Right renal cortex interstitium (tissue), 3 donors: ENCODE results near the gene ENSA. TPM values are rescaled to one million over a fixed set of nuclear protein-coding genes. Genes with fewer than 3 reads are reported as not detected.
"Not testable (repeated sequence)": the region's sequence is repeated elsewhere in the genome, so short reads cannot be mapped to it uniquely, and the experiment has no call there.

Experiments
- DNase-seq, 3 donors: peaks; one replicate each; pipeline ENCODE4 v3.0.0-alpha.2; 2013; ENCODE audit warnings: low read depth in 3 of 3, low spot score in 2 of 3
- polyA plus RNA-seq, 3 donors: library from polyadenylated mRNA; unstranded; fragments of 120-200 nt; gene quantifications; one replicate each; pipeline ENCODE4 v1.2.1, GENCODE V29; 2013; ENCODE audit not compliant: insufficient read length in 3 of 3

The ENSA gene
- polyA plus RNA-seq, 3 donors, result 231 to 234 (median 231) TPM

- no peak for DNase-seq
Observed at GRCh38 chr1:150622303-150622975, 7.0 kb downstream of the ENSA start.

GRCh38 chr1:150621497-150622302, 7.7 kb downstream of the ENSA start:
- DNase-seq, result peak in 1 of 3 donors; percentile 29

DNA sequence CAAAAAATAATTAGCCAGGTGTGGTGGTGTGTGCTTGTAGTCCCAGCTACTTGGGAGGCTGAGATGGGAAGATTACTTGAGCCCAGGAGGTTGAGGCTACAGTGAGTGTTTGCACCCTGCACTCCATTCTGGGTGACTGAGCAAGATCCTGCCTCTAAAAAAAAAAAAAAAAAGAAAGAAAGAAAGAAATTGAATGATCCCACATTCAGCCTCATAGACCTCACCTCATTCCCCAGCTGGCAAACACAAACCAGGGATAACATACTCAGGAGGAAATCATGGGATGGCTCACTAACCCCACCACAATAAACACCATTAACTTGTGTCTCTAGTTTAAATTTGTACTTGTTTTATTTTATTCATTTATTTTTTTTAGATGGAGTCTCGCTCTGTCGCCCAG, 8.5 kb downstream of the ENSA start:
- no peak for DNase-seq

DNA sequence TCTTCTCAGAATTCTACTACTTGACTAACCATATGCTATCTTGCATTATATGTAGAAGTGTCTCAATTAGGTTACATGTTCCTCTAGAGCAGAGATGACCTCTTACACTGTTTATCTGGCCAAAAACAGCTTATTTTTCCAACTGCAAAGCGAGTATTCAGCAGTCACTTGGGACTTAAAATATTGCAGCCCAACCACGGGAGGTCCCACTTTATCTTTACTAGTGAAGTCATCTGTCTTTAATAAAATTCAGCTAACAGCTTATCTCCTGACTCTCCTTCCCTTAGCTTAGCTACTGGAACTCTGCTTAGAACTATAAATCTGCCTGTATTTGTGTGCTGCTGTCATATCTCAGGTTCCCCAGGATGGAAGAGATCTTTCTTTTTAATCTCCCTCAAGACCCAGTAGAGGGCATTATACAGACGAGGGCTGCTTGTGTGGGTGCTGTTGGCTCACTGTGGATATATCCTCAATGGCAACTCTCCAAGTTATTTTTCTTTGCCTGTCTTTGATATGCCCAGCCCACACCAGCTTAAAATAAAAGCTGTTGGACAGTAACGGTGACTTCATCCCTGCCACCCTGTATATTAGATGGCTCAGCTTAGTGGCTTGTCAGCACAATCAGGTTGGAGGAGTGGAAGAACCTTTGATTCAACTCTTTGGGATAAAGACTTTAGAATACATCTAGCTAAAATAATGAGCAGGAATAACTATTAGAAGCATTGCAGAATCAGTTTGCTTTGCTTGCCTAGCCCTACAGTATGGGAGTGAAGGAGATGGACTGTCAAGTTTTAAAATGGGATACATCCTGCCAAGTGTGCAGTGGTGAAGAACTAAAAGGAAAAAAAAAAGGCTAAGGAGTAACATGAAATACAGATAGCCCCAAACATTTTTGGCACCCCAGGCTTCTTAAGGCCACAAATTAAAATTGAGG, 9.6 kb downstream of the ENSA start:
- no peak for DNase-seq

DNA sequence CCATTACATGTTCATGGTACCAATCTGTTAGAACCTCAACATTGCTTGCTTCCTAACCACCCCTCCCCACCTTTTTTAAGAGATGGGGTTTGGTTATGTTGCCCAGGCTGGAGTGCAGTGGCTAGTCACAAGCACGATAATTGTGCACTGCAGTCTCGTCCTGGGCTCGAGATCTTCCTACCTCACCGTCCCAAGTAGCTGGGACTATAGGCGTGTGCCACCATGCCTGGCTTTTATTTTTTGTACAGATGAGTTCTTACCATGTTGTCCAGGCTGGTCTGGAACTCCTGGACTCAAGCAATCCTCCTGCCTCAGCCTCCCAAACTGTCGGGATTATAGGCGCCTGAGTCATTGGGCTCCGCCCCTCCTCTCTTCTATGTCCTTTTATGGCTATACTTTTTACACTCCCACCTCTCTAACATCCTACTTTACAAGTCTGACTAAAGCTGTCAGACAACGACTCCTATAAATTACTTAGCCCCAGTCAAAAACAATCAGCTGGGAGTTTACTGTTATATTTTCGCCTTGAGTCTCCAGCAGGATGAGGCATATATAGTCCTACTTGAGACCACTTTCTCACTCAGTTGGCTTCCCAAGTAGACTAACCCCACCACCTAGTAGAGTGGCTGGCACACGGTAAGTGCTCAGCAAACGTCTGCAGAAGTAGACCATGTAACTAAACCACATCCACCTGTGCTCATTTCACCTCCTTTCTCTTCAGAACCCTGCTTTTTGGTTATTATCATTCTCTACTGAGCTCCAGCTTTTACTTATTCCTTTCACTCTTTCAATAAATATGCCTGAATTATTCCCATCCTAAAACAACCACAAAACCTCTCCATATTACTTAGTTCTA, 13.8 kb downstream of the ENSA start:
- DNase-seq, result no peak

GRCh38 chr1:150613061-150613920, 16.1 kb downstream of the ENSA start:
- DNase-seq, result no peak

- no peak for DNase-seq
Observed at GRCh38 chr1:150612014-150612345, 17.4 kb downstream of the ENSA start.

DNA sequence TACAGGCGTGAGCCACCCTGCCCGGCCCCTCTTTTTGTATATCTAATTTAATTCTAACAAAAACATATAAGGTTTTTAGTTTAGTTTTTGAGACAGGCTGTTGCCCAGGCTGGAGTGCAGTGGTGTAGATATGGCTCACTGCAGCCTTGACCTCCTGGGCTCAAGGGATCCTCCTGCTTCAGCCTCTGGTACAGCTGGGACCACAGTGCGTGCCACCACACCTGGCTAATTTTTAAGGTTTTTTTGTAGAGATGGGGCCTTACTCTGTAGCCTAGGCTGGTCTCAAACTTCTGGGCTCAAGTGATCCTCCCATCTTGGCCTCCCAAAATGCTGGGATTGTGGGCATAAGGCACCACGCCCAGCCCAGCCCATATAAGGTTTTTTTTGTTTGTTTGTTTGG, 18.8 kb downstream of the ENSA start:
- DNase-seq, result no peak

DNA sequence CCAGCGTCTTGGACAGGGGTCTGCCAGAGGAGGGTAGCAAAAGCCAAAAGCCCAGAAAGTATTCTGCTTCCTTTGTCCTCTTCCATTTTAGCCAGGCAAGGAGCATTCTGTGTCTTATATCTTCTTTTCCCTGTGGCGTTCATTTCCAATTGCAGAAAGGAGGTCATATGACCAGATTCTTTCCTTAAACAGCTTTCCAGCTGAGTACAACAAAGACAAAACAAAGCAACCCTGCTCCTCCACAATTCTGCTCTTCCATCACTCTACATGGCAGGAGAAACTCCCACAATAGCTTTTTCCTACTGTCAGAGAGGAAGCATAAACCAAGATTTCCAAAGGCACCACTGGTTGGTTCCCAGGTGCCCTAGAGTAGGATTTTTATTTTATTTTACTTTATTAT, 19.7 kb downstream of the ENSA start:
- no peak for DNase-seq

DNA sequence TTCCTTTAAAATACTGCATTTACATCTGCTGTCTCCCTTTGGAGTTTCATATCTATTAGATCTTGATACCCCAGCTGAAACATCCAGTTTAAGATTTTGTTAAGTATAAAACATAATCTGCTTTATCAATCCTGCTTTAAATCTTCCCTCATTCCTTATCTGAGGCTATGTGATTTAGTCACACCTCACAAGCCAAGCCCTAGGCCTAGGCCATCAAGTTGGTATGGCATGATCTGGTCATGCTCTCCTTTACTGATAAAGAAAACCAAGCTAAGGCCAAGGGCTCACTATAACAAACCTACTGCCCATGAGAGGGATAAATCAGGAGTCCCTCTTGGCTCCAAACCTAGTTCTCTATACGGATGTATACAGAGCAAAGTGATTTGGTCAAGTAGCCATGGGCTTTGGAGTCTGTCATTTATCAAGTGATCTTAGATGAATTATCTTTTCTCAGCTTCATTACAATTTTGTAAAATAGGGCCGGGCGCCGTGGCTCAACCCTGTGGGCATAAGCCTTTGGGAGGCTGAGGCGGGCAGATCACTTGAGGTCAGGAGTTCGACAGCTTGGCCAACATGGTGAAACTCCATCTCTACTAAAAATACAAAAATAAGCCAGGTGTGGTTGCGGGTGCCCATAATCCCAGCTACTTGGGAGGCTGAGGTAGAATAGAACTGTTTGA, 22.8 kb downstream of the ENSA start:
- DNase-seq, result no peak

GRCh38 chr1:150605451-150605731, 24.0 kb downstream of the ENSA start:
- not testable (repeated sequence) for DNase-seq

DNA sequence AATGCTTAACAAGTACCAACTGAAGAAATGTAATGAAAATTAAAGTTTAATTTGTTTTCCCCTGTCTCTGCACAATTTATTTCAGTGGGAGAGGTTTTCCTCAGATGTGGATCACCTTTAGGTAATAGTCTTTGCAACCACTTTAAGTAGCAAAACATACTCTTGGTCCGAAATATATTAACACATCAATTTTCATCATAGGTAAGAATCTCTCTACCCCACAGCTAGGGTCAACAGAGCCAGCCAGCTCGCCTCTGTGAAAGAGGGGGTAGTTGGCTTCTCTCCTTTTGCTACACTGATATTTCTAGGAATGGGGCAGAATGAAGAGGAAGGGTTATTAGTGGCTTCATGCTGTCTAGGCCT, 25.2 kb downstream of the ENSA start:
- no peak for DNase-seq

- no peak for DNase-seq
Observed at GRCh38 chr1:150603711-150604110, 25.7 kb downstream of the ENSA start.

DNA sequence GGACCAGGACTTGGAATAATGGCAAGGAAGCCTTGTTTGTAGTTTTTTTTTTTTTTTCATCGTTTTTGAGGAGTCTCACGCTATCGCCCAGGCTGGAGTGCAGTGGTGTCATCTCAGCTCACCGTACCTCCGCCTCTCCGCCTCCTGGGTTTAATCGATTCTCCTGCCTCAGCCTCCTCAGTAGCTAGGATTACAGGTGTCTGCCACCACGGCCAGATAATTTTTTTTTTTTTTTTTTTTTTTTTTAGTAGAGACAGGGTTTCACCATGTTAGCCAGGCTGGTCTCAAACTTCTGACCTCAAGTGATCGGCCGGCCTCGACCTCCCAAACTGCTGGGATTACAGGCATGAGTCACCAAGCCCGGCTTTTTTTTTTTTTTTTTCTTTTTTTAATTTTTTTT, 27.0 kb downstream of the ENSA start:
- DNase-seq, result not testable (repeated sequence)

DNA sequence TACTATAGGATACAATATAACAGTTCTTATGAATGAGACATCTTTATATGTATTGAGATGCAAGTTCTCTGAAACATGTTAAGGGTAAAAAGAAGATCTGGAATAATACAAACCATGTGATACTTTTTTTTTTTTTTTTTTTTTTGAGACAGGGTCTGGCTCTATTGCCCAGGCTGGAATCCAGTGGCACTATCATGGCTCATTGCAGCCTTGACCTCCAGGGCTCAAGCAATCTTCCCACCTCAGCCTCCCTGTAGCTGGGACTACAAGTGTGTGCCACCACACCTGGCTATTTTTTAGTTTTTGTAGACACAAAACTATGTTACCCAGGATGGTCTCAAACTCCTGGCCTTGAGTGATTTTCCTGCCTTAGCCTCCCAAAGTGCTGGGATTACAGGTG, 27.9 kb downstream of the ENSA start:
- DNase-seq, result no peak

DNA sequence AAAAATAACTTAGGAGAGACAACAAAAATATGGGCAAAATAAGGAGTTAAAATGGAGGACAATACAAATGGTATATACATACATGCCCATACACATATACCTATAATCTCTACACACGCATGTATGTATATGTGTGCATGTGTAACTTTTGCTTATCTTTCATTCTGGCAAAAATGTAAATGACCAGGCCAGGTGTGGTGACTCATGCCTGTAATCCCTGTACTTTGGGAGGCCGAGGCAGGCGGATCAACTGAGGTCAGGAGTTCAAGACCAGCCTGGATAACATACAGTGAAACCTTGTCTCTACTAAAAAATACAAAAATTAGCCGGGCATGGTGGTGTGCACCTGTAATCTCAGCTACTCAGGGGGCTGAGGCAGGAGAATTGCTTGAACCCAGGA, 31.1 kb downstream of the ENSA start:
- not testable (repeated sequence) for DNase-seq

GRCh38 chr1:150596976-150597375, 32.4 kb downstream of the ENSA start:
- DNase-seq, result no peak

GRCh38 chr1:150596095-150596892, 33.1 kb downstream of the ENSA start:
- no peak for DNase-seq
